WERI-Rb-1 (cell line): Measurements from ENCODE around the gene PTGES3.
"Not testable (repeated sequence)": the region's sequence is repeated elsewhere in the genome, so short reads cannot be mapped to it uniquely, and the experiment has no call there.

ENCODE experiments used
- DNase-seq: peaks from one replicate; pipeline ENCODE4 v3.0.0-alpha.2; 2020
- H3K27ac ChIP-seq: fragments of 250-450 bp; sonication (Bioruptor Pico); 2 replicates; pipeline ENCODE4 v1.5.1; 2020; ENCODE audit warnings: mild to moderate bottlenecking, moderate library complexity
- H3K27me3 ChIP-seq: fragments of 250-450 bp; sonication (Bioruptor Pico); 2 replicates; pipeline ENCODE4 v1.5.1; 2021; ENCODE audit warnings: mild to moderate bottlenecking, low read depth, moderate library complexity; ENCODE audit not compliant: insufficient read depth, severe bottlenecking
- H3K36me3 ChIP-seq: fragments of 250-450 bp; sonication (Bioruptor Pico); 2 replicates; pipeline ENCODE4 v1.5.1; 2020; ENCODE audit warnings: mild to moderate bottlenecking, moderate library complexity
- H3K4me3 ChIP-seq: 2 replicates; pipeline ENCODE4 v1.5.1; 2011; ENCODE audit warnings: low read depth, mild to moderate bottlenecking, control low read depth, low read length
- H3K9me3 ChIP-seq: fragments of 250-450 bp; sonication (Bioruptor Pico); 2 replicates; pipeline ENCODE4 v1.5.1; 2021; ENCODE audit warnings: mild to moderate bottlenecking, moderate library complexity; ENCODE audit not compliant: severe bottlenecking
- CTCF ChIP-seq: IDR thresholded peaks from 2 replicates; pipeline ENCODE4 v1.5.1; 2011; ENCODE audit warnings: low read depth, mild to moderate bottlenecking, control low read depth, inconsistent platforms, low read length

Gene PTGES3

GRCh38 chr12:56658921-56659320 is 29.2 kb downstream of the PTGES3 start:
- DNase-seq, result no peak
- peaks cover 3% of the 10 kb centered on the region for H3K9me3 ChIP-seq
- TF ChIP-seq CTCF, result no peak

GRCh38 chr12:56657416-56658379 is 30.4 kb downstream of the PTGES3 start:
- H3K27me3 ChIP-seq, result no peaks in the 10 kb centered on the region
- no peak for TF ChIP-seq CTCF
- no peak overlapping the region for H3K4me3 ChIP-seq
- H3K36me3 ChIP-seq, result no peaks in the 10 kb centered on the region
- peaks cover 7% of the 10 kb centered on the region for H3K9me3 ChIP-seq
- no peak for DNase-seq
- no peak overlapping the region for H3K27ac ChIP-seq

More at GRCh38 chr12:56658921-56659320, 29.2 kb downstream of the PTGES3 start:
- Histone ChIP-seq H3K36me3 (peaks cover 7% of the 10 kb centered on the region), H3K27me3 (no peaks in the 10 kb centered on the region), H3K27ac (no peak overlapping the region), H3K4me3 (no peak overlapping the region)

- DNase-seq, H3K9me3 ChIP-seq, H3K27me3 ChIP-seq, H3K27ac ChIP-seq, H3K4me3 ChIP-seq, H3K36me3 ChIP-seq: not testable (repeated sequence)
Observed at GRCh38 chr12:56653781-56654180, 34.3 kb downstream of the PTGES3 start.

- H3K9me3 ChIP-seq, H3K27me3 ChIP-seq, DNase-seq, H3K4me3 ChIP-seq, H3K27ac ChIP-seq: not testable (repeated sequence)
- peaks cover 27% of the 10 kb centered on the region for H3K36me3 ChIP-seq
Observed at GRCh38 chr12:56648023-56648422, 40.1 kb downstream of the PTGES3 start.

GRCh38 chr12:56645717-56646446 is 42.2 kb downstream of the PTGES3 start, which contains the start of gene ATP5F1B:
Gene ATP5F1B, minus strand, starts transcription at chr12:56645984. Its CDS starts 21 bp downstream, at chr12:56645963.
- Histone ChIP-seq H3K27ac (peak within 1 kb of the TSS; percentile 90), H3K9me3 (no peaks in the 10 kb centered on the region), H3K27me3 (no peaks in the 10 kb centered on the region), H3K4me3 (peak within 1 kb of the TSS; percentile 99), H3K36me3 (peaks cover 47% of the 10 kb centered on the region)
- peak; percentile 97 for DNase-seq
- TF ChIP-seq CTCF, result no peak

- Histone ChIP-seq H3K27ac (peak overlapping the region; percentile 90), H3K9me3 (no peaks in the 10 kb centered on the region), H3K4me3 (peak overlapping the region; percentile 99), H3K36me3 (peaks cover 53% of the 10 kb centered on the region), H3K27me3 (no peaks in the 10 kb centered on the region)
- no peak for TF ChIP-seq CTCF
- no peak for DNase-seq
Observed at GRCh38 chr12:56645201-56645716, 42.8 kb downstream of the PTGES3 start.
